H1 (cell line): ENCODE data around the gene GRM7. TPM values are rescaled to one million over a fixed set of nuclear protein-coding genes. Genes with fewer than 3 reads are reported as not detected.

Experiments used
- CTCF ChIA-PET: fragments of 300-600 bp; sonication (Branson Sonifier 250); formaldehyde crosslinking; loops from one replicate; lab custom pipeline; 2021; ENCODE audit not compliant: partially characterized antibody; lab: Charles Lee
- POLR2A ChIA-PET: fragments of 300-600 bp; sonication (Branson Sonifier 250); formaldehyde crosslinking; loops from one replicate; lab custom pipeline; 2021; ENCODE audit warnings: inconsistent platforms; ENCODE audit not compliant: partially characterized antibody; lab: Charles Lee
- DNase-seq, 2 experiments: peaks; one replicate each; pipeline versions ENCODE4 v3.0.0 to v3.0.0-alpha.2; 2010 to 2022; ENCODE audit warnings: low spot score in 2 of 2, low read depth in 1 of 2, mixed read lengths in 1 of 2
- FAIRE-seq: peaks from 2 replicates; lab custom pipeline; 2011; peaks lifted over from hg19 to GRCh38; lab: Jason Lieb, UNC
- H2AFZ ChIP-seq: 2 replicates; pipeline ENCODE4 v1.8.1; 2012; ENCODE audit warnings: low read length, inconsistent platforms
- H2AK5ac ChIP-seq: 2 replicates; pipeline ENCODE4 v1.6.1; 2013; ENCODE audit warnings: low read depth, low read length
- H2BK120ac ChIP-seq: replicated peaks from 2 replicates; pipeline ENCODE3; 2013; ENCODE audit warnings: low read depth, low read length, inconsistent platforms
- H2BK12ac ChIP-seq: 2 replicates; pipeline ENCODE4 v1.6.1; 2013; ENCODE audit warnings: low read depth, low read length
- H2BK15ac ChIP-seq: 2 replicates; pipeline ENCODE4 v1.6.1; 2013; ENCODE audit warnings: low read length
- H2BK20ac ChIP-seq: 2 replicates; pipeline ENCODE4 v1.6.1; 2013; ENCODE audit warnings: low read length
- H2BK5ac ChIP-seq: 2 replicates; pipeline ENCODE4 v1.6.1; 2013; ENCODE audit warnings: low read depth, low read length
- H3K14ac ChIP-seq: 2 replicates; pipeline ENCODE4 v1.6.1; 2013; ENCODE audit warnings: inconsistent platforms; ENCODE audit not compliant: insufficient read length
- H3K18ac ChIP-seq: 2 replicates; pipeline ENCODE4 v1.6.1; 2013; ENCODE audit warnings: low read length; ENCODE audit errors: extremely low read depth
- H3K23ac ChIP-seq: 2 replicates; pipeline ENCODE4 v1.6.1; 2013; ENCODE audit warnings: inconsistent platforms; ENCODE audit not compliant: insufficient read length
- H3K23me2 ChIP-seq: 2 replicates; pipeline ENCODE4 v1.6.1; 2013; ENCODE audit warnings: low read depth, low read length
- H3K27ac ChIP-seq: 2 replicates; pipeline ENCODE4 v1.6.1; 2011; ENCODE audit warnings: low read depth, low read length, inconsistent platforms
- H3K27me3 ChIP-seq, 4 experiments: replicated peaks in 1 of 4; 1 replicate in 1 of 4; 2 replicates in 3 of 4; pipeline versions ENCODE4 v1.6.1 to v1.8.1; 2011 to 2013; ENCODE audit warnings: low read length in 3 of 4, mild to moderate bottlenecking in 3 of 4, inconsistent platforms in 2 of 4, mixed read lengths in 2 of 4, moderate library complexity in 1 of 4; ENCODE audit not compliant: control insufficient read depth in 3 of 4, insufficient read depth in 3 of 4; ENCODE audit errors: extremely low read depth in 1 of 4
- H3K36me3 ChIP-seq, 4 experiments: 2 replicates each; pipeline versions ENCODE4 v1.6.1 to v1.8.1; 2011 to 2013; ENCODE audit warnings: mild to moderate bottlenecking in 4 of 4, low read length in 3 of 4, moderate library complexity in 2 of 4, control low read depth in 1 of 4, inconsistent platforms in 1 of 4; ENCODE audit not compliant: insufficient read depth in 4 of 4, control insufficient read depth in 2 of 4
- H3K4ac ChIP-seq: replicated peaks from 2 replicates; pipeline ENCODE3; 2013; ENCODE audit warnings: low read length, low read depth, mixed read lengths, inconsistent platforms; ENCODE audit not compliant: insufficient read length
- H3K4me1 ChIP-seq, 4 experiments: replicated peaks in 1 of 4; 1 replicate in 1 of 4; 2 replicates in 3 of 4; pipeline versions ENCODE4 v1.6.1 to v1.8.1; 2011 to 2013; ENCODE audit warnings: low read length in 3 of 4, inconsistent platforms in 2 of 4, mixed read lengths in 1 of 4; ENCODE audit not compliant: insufficient read depth in 4 of 4, control insufficient read depth in 3 of 4
- H3K4me2 ChIP-seq, 2 experiments: 2 replicates each; pipeline versions ENCODE4 v1.6.1 to v1.8.1; 2011 to 2013; ENCODE audit warnings: low read depth in 2 of 2, low read length in 2 of 2, control low read depth in 1 of 2, inconsistent platforms in 1 of 2, mild to moderate bottlenecking in 1 of 2; ENCODE audit not compliant: insufficient read depth in 1 of 2
- H3K4me3 ChIP-seq, 4 experiments: fragments of 200-600, 300-600 bp in 1 of 4; sonication (generic), shearing (Covaris generic), sonication (Bioruptor Twin) in 1 of 4; 2 replicates each; pipeline versions ENCODE4 v1.5.1 to v1.8.1; 2011 to 2016; ENCODE audit warnings: low read length in 4 of 4, low read depth in 3 of 4, control low read depth in 2 of 4, inconsistent platforms in 2 of 4, mild to moderate bottlenecking in 2 of 4, mixed read lengths in 1 of 4, moderate library complexity in 1 of 4; ENCODE audit not compliant: insufficient read depth in 2 of 4; ENCODE audit errors: extremely low read depth in 1 of 4
- H3K56ac ChIP-seq: replicated peaks from 2 replicates; pipeline ENCODE3; 2013; ENCODE audit warnings: low read depth, mild to moderate bottlenecking, mixed read lengths, low read length, inconsistent platforms; ENCODE audit not compliant: insufficient read length
- H3K79me1 ChIP-seq: 2 replicates; pipeline ENCODE4 v1.6.1; 2013; ENCODE audit warnings: low read depth, low read length, control low read depth
- H3K79me2 ChIP-seq, 2 experiments: 2 replicates each; pipeline versions ENCODE4 v1.6.1 to v1.8.1; 2012 to 2013; ENCODE audit warnings: low read length in 2 of 2, mild to moderate bottlenecking in 2 of 2, inconsistent platforms in 1 of 2; ENCODE audit not compliant: insufficient read depth in 2 of 2, control insufficient read depth in 1 of 2
- H3K9ac ChIP-seq, 4 experiments: replicated peaks in 1 of 4; 1 replicate in 1 of 4; 2 replicates in 3 of 4; pipeline versions ENCODE4 v1.6.1 to v1.8.1; 2011 to 2013; ENCODE audit warnings: low read depth in 3 of 4, low read length in 3 of 4, control low read depth in 2 of 4, mild to moderate bottlenecking in 2 of 4, moderate library complexity in 2 of 4, inconsistent platforms in 1 of 4; ENCODE audit errors: extremely low read depth in 1 of 4
- H3K9me3 ChIP-seq, 2 experiments: 2 replicates each; pipeline versions ENCODE4 v1.6.1 to v1.8.1; 2012 to 2013; ENCODE audit warnings: mild to moderate bottlenecking in 2 of 2, moderate library complexity in 2 of 2, control low read depth in 1 of 2, inconsistent platforms in 1 of 2, low read depth in 1 of 2, low read length in 1 of 2, mixed read lengths in 1 of 2; ENCODE audit not compliant: insufficient read depth in 2 of 2
- H4K20me1 ChIP-seq, 2 experiments: replicated peaks in 1 of 2; 2 replicates each; pipeline versions ENCODE3 to v1.8.1; 2011 to 2013; ENCODE audit warnings: inconsistent platforms in 2 of 2, low read length in 2 of 2, mild to moderate bottlenecking in 1 of 2; ENCODE audit not compliant: insufficient read depth in 2 of 2, control insufficient read depth in 1 of 2
- H4K5ac ChIP-seq: 2 replicates; pipeline ENCODE4 v1.6.1; 2013; ENCODE audit warnings: low read length, low read depth, mixed read lengths, inconsistent platforms; ENCODE audit not compliant: insufficient read length
- H4K8ac ChIP-seq: 2 replicates; pipeline ENCODE4 v1.8.0; 2013; ENCODE audit warnings: mild to moderate bottlenecking, moderate library complexity, low read length, inconsistent platforms; ENCODE audit not compliant: insufficient read depth; ENCODE audit errors: extremely low read depth
- H4K91ac ChIP-seq: replicated peaks from 2 replicates; pipeline ENCODE3; 2013; ENCODE audit warnings: low read length, mixed read lengths, inconsistent platforms; ENCODE audit not compliant: insufficient read length
- ATF3 ChIP-seq: IDR thresholded peaks from 2 replicates; pipeline ENCODE4 v1.6.1; 2011; ENCODE audit warnings: low read depth, mild to moderate bottlenecking, low read length; ENCODE audit not compliant: insufficient read depth
- BACH1 ChIP-seq: IDR thresholded peaks from 2 replicates; pipeline ENCODE4 v1.6.1; 2012; ENCODE audit warnings: low read length, improper control_type of control experiment
- CTCF ChIP-seq, 3 experiments: IDR thresholded peaks; 1 replicate in 2 of 3; 2 replicates in 1 of 3; pipeline versions ENCODE4 v1.5.1 to v1.6.1; 2011; ENCODE audit warnings: low read length in 3 of 3, mild to moderate bottlenecking in 3 of 3, inconsistent platforms in 2 of 3, low read depth in 1 of 3, moderate library complexity in 1 of 3; ENCODE audit not compliant: insufficient read depth in 1 of 3; ENCODE audit errors: control extremely low read depth in 1 of 3
- JUN ChIP-seq: IDR thresholded peaks from 2 replicates; pipeline ENCODE4 v1.6.1; 2011; ENCODE audit warnings: low read depth, mild to moderate bottlenecking, improper control_type of control experiment, low read length
- KDM5A ChIP-seq: fragments of 200-600 bp; IDR thresholded peaks from 2 replicates; pipeline ENCODE4 v1.7.1; 2012; ENCODE audit warnings: mild to moderate bottlenecking, low read length, inconsistent platforms, mixed read lengths
- NRF1 ChIP-seq: IDR thresholded peaks from 2 replicates; pipeline ENCODE4 v1.6.1; 2011; ENCODE audit warnings: mild to moderate bottlenecking, low read depth, low read length, improper control_type of control experiment
- POLR2A ChIP-seq, 2 experiments: IDR thresholded peaks; 1 replicate in 1 of 2; 2 replicates in 1 of 2; pipeline ENCODE4 v1.6.1; 2011; ENCODE audit warnings: low read depth in 2 of 2, low read length in 2 of 2, mild to moderate bottlenecking in 2 of 2; ENCODE audit errors: control extremely low read depth in 1 of 2
- RAD21 ChIP-seq, 2 experiments: IDR thresholded peaks in 1 of 2; conservative IDR thresholded peaks in 1 of 2; 2 replicates each; pipeline ENCODE4 v1.6.1; 2011; ENCODE audit warnings: low read depth in 2 of 2, low read length in 2 of 2, improper control_type of control experiment in 1 of 2, inconsistent platforms in 1 of 2, mild to moderate bottlenecking in 1 of 2, moderate library complexity in 1 of 2
- RFX5 ChIP-seq: IDR thresholded peaks from 2 replicates; pipeline ENCODE4 v1.6.1; 2011; ENCODE audit warnings: low read depth, low read length, improper control_type of control experiment, borderline replicate concordance
- SUZ12 ChIP-seq: fragments of 200-600 bp; sonication (generic); IDR thresholded peaks from 2 replicates; pipeline ENCODE4 v1.6.1; 2012; ENCODE audit warnings: mild to moderate bottlenecking, inconsistent platforms, low read length, moderate library complexity, mixed read lengths
- TAF1 ChIP-seq: IDR thresholded peaks from 2 replicates; pipeline ENCODE4 v1.6.1; 2011; ENCODE audit warnings: mild to moderate bottlenecking, low read depth, low read length
- WGBS, 2 experiments: shearing (Covaris generic) in 1 of 2; methylation state at CpG; one replicate each; pipeline versions ENCODE4 v1.1.6 to v1.1.7; 2013 to 2015; ENCODE audit warnings: low lambda C conversion rate in 2 of 2, mixed read lengths in 2 of 2, inconsistent platforms in 1 of 2, low coverage in 1 of 2, missing lambda C conversion rate in 1 of 2; ENCODE audit not compliant: insufficient replicate concordance in 2 of 2, insufficient coverage in 1 of 2, insufficient read length in 1 of 2; ENCODE audit errors: extremely low coverage in 1 of 2, missing lambda C conversion rate in 1 of 2; 5-methylcytosine and 5-hydroxymethylcytosine counted together
- polyA plus RNA-seq, 7 experiments: library from polyadenylated mRNA; depleted of rRNA in 3 of 7; stranded (reverse) in 5 of 7; unstranded in 2 of 7; fragments of >200 nt in 5 of 7; fragments of 200-250 nt in 2 of 7; gene quantifications; 1 replicate in 5 of 7; 2 replicates in 1 of 7; 4 replicates in 1 of 7; pipeline versions ENCODE4 v1.2.1 to v1.2.3, GENCODE V29; 2011 to 2013; ENCODE audit warnings: missing spikeins in 2 of 7, mixed read lengths in 2 of 7
- total RNA-seq: library from RNA; stranded (reverse); fragmentation: NEBNext Ultra II Directional; extraction: Animal tissue kit (Norgen Biotek cat#: 25700); gene quantifications from 2 replicates; pipeline ENCODE4 v1.2.1, GENCODE V29; 2021

The GRM7 gene
- total and polyA plus RNA-seq, 2 of the 8 experiments (the other 6 are each of a cell fraction or from before 2014, with no cell fraction given) = 0.17 to 0.24 TPM

- Histone ChIP-seq H3K18ac (no peak overlapping the region), H3K79me2 (no peaks in the 10 kb centered on the region), H3K4me3 (no peak overlapping the region), H3K4me2 (no peak overlapping the region), H4K5ac (no peak overlapping the region), H2AK5ac (no peak overlapping the region), H2BK20ac (no peak overlapping the region), H3K4ac (no peak overlapping the region), H4K91ac (no peak overlapping the region), H3K27ac (no peak overlapping the region), H3K56ac (no peak overlapping the region), H3K9ac (no peak overlapping the region), H2BK12ac (no peak overlapping the region), H3K9me3 (no peaks in the 10 kb centered on the region), H2AFZ (no peak overlapping the region), H3K4me1 (no peaks in the 10 kb centered on the region), H2BK5ac (no peak overlapping the region), H3K23me2 (no peaks in the 10 kb centered on the region), H2BK120ac (no peak overlapping the region), H3K23ac (no peak overlapping the region), H3K27me3 (no peaks in the 10 kb centered on the region), H3K14ac (no peak overlapping the region), H3K79me1 (no peaks in the 10 kb centered on the region), H2BK15ac (no peak overlapping the region), H3K36me3 (no peaks in the 10 kb centered on the region), H4K20me1 (no peaks in the 10 kb centered on the region), H4K8ac (no peak overlapping the region)
- POLR2A ChIA-PET = interaction anchor here (1.4 kb wide), 1 partner anchor 11 kb away, joined by 4 read pairs; no protein-coding TSS in a partner anchor
- WGBS, 2 experiments = 85% methylated on average over 3 of the region's 3 CpGs; no CpG with 5 or more reads in 1 of the 2 experiments
- CTCF ChIA-PET = interaction anchor here (0.8 to 1.2 kb wide), 2 partner anchors 8 to 43 kb away, joined by 3 read pairs; no protein-coding TSS in a partner anchor
- FAIRE-seq = no peak
- DNase-seq = no peak
- TF ChIP-seq RAD21 (IDR thresholded peaks at IDR 0.05 in 1 of 2, conservative IDR thresholded peaks at IDR 0.05 in 1 of 2; ENCODE audit: low read depth in 2 of 2, low read length in 2 of 2) (no peak), BACH1 (no peak), CTCF (IDR thresholded peaks at IDR 0.05; ENCODE audit: control extremely low read depth in 1 of 3, insufficient read depth in 1 of 3, low read depth in 1 of 3, low read length in 3 of 3) (no peak), KDM5A (no peak), SUZ12 (no peak), POLR2A (IDR thresholded peaks at IDR 0.05; ENCODE audit: control extremely low read depth in 1 of 2, low read depth in 2 of 2, low read length in 2 of 2) (no peak), TAF1 (no peak), RFX5 (no peak), NRF1 (no peak), ATF3 (no peak), JUN (no peak)
Observed at GRCh38 chr3:7585052-7585451, 724.1 kb downstream of the GRM7 start.
